HPDE6-E6E7 (cell line): ENCODE data around the gene NT5C3A.
"Not testable (repeated sequence)": the region's sequence is repeated elsewhere in the genome, so short reads cannot be mapped to it uniquely, and the experiment has no call there.

Source experiments
- DNase-seq: peaks from one replicate; pipeline ENCODE4 v3.0.0; 2011; ENCODE audit warnings: missing footprints; ENCODE audit errors: extremely low spot score

Gene NT5C3A

DNA sequence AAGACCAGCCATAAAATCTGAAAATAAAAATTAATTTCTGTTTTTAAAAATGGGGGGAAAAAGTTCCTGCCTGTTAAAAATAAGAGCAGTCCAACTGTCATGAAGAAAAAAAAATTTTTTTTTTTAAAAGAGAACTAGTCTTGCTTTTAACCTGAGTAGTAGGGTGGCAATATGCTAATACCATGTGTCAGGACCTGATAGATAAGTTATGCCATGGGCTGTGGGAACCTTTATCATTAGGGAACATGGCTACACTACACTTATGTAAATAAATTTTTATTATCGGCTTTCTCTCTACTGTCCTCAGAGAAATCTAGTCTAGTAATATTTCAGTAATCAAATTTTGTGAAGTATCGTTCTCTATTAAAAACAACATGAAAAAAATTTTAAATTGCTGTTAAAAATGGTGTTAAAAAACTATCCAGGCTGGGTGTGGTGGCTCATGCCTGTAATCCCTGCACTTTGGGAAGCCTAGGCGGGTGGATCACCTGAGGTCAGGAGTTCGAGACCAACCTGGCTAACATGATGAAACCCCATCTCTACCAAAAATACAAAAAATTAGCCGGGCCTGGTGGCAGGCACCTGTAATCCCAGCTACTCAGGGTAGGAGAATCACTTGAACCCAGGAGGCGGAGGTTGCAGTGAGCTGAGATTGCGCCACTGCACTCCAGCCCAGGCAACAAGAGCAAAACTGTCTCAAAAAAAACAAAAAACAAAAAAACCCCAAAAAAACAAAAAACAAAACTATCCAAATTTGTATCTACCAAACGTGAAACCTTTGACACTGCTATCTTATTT, 20.7 kb downstream of the NT5C3A start:
- no peak for DNase-seq

DNA sequence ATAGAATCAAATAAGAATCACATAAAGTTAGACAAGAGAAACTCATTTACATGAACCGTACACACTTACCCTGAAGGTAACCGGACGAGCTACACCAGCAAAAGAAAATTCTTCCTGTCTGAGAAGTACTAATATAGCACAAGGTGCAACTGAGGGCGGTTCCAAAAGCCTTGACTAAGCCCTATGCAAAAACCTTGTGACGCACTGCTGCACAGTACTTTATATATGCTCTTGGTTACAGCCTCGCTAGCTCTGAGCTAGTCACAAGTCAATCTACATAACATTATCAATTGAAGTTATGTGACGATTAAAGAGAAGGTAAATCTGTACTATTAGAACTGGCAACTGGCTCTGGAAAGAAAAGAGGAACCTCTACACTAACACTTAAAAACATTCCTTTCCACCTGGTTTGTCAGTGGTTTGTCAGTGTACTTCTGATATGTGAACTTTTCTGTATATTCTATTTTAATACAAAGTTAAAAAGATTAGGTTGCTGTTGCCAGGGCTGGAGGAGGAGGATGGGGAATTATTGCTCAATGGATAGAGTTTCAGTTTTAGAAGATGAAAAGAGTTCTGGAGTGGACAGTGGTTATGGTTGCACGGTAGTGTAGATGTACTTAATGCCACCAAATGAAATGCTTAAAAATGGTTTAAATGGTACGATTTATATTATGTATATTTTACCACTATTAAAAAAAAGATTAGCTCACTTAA, 21.6 kb downstream of the NT5C3A start:
- DNase-seq, result peak; percentile 64

DNA sequence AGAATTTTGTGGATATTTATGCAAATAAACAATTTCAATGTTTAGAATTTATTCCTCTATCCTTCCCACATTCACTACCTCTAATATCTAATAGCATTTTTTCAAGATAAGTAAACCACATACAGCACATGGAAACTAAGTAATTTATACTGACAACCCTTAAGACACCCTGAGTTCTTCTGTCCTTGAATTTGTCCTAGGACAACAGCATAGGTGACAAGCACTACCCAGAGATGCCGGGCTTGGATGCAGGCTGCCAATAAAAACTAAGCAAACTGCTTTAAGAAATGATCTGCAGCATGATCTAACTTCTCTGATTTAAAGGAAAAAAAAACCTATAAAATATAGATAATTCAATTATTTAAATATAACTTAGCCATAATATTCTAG, 22.7 kb downstream of the NT5C3A start:
- DNase-seq, result no peak

DNA sequence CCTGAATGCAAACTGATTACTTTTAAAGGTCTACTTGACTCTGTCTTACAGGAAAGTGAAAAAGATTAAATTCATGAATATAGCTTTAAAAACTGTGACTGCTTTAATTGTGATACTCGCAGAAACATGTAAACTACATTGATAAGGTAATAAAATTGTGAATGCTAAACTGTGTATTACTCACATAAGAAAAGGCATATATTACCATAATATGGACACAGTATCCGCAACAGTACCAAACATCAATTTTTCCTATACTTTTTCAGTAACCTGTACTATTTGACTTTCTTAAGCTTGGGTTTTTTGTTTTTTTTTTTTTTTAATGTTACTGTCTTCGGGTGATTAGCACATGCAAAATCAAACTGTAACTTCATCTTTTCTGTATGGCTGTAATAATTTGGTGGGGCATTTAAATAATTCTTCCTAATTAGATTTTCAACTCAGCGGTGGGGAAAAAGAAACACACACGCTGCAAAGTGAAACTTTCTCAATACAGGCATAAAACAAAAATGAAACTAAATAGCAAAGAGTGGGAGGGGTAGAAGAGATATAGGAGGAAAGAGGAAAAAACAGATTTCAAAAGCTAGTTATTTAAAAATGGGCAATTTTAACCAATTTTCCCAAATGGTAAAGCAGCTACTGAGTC, 23.2 kb downstream of the NT5C3A start:
- DNase-seq, result no peak

DNA sequence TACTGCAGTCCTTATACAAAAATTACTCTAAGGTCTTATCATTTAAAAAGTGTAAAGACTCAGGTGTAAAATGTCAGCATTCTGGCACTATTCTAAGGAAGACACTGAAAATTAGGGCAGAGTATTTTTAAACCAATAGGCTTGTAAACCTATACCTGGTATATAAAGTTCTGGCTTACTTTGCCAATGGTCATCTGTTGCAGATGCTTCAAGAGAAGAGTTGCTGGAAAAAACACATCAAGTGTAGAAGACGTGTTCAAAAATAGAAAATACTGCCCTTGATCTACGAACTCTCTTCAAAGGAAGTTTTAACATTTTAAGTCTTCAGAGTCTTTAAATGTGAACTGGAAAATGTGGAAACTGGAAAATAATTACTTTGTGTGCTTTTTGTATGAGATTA, 23.9 kb downstream of the NT5C3A start:
- no peak for DNase-seq

DNA sequence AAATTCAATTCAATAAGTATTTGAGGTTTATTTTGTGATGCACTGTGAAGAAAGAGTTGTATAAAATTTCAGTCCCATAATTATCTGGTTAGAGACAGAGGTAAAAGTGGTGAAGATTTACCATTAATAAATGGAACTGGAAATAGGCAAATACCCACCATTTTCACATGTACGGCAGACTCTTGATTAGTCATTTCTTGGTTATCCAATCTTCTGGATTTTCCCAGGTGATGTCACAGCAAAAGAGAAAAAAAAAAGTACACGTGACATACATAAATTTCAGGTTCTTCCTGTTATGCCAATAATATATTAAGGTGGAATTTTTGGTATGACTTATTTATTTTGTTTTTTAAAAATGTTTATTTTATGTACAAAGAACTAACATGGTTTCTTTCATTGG, 26.8 kb downstream of the NT5C3A start:
- DNase-seq, result no peak

DNA sequence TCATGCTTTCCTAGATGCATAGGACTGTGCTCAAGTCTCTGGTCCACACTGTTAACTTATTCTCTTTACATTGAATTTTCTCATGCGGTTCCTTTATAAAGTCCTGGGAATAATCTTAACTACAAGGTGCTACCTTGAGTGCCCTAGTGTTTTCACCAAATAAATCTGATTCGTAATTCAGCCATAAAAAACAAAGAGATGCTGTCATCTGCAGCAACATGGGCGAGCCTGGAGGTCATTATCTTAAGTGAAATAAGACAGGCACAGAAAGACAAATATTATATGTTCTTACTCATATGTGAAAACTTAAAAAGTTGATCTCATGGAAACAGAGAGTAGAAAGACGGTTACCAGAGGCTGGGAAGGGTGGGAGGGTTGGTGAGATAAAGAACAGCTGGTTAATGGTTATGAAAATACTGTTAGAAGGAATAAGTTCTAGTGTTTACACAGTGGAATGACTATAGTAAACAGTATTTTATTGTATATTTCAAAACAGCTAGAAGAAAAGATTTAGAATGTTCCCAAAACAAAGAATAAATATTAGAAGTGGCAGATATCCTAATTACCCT, 38.3 kb downstream of the NT5C3A start:
- no peak for DNase-seq

DNA sequence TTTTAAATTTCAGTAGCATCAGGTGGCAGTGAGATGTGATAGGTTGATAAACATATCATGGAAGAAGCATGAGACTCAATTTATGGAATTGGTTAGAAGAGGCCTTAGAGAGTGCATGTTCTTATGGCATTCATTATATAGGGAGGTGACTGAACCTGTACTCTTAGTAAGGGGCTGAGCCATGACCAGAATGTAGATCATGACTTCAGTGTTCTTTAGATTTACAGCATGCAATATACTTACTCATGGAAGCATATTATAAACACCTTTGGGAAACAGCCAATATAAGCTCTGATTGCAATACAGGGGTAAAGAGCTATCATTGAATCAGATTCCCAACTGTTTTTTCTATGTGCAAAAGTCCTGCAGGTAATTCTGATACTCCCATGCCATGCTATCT, 50.2 kb downstream of the NT5C3A start:
- no peak for DNase-seq

DNA sequence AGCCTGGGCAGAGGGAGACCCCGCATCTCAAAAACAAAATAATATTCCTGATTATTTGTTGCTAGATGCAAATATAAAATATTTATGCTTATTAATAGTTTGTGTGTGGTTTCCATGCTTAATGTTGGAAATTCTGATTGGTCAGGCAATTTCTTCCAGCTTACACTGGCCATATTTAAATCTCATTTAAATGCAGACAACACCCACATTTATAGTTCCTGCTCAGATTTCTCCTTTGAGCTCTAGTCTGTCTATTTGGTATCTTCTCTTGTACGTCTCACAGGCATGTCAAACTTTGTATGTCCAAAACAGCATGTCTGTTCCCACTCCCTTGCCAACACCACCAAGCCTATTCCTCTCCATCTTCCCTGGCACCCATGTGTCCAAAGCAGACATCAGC, 52.8 kb downstream of the NT5C3A start:
- DNase-seq, result no peak

DNA sequence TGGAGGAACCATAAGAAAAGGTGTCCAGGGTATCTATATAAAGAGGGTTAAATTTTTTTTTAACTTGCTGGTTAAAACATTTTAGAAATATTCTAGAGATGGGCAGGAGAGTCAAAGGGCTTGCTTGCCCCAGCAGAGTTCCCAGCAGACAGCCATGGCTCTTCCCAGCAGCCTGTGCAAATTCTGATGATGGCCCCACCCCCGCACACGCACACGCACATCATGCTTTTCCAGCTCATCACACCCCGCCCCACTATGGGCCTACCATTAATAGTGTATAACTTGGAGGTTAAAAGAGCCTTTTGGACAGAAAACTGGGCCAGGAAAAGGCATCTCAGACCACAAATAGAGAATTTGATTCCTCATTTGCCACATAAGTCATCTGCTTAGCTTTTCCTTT, 56.9 kb downstream of the NT5C3A start:
- not testable (repeated sequence) for DNase-seq

DNA sequence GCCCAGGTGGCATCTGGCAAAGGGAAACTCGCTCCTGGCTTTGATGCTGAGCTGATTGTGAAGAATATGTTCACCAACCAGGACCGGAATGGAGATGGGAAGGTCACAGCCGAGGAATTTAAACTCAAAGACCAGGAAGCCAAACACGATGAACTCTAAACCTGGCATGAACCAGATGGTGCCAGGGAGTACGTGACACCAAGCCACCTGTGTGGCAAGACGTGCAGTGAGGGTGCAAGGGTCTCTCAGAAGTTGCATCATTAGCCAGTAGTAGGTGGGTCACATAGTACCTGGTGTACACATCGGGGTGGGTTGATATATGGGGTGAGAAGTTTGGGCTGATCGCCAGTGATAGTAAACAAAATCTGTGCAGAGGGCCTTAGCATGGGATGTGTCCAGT, 57.4 kb downstream of the NT5C3A start:
- DNase-seq, result not testable (repeated sequence)

DNA sequence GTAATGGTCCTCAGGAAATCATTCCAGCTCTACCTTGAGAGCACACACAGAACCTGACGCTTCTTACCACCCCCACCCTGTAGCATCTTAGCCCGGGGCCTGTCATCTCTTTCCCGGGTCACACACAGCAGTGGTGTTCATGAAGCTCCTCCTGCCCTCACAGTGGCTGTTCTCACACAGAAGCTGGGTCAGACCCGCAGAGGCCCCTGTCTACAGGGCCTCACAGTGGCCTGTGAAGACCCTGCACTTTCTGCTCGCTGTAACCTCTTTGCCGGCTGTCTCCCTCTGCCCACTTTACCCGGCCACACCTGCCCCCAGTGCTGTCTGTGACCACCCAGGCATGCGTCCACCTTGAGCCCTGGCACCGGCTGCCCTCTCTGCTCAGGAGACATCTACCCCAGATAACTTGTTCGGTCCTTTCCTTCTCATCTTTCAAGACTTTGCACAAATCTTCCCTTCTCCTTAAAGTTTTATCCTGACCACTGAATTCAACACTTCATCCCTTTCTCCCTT, 58.4 kb downstream of the NT5C3A start:
- not testable (repeated sequence) for DNase-seq

DNA sequence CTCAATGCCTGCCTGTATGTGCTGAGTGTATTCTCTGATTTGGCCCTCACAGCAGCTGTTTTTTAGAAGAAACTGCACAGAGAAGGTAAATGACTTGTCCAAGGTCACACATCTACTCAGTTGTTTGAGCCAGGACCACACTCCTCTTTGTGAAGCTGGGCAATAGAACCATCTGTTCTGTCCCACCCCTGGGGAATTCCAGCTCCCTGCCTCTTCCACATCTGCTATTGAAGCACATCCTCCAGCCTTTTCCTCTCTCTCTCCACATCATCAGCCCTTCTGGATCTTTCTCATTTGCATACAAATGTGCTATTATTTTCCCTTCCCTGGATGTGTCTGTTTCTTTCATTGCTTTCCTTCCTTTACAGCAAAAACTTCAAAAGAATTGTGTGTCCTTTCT, 59.5 kb downstream of the NT5C3A start:
- not testable (repeated sequence) for DNase-seq

DNA sequence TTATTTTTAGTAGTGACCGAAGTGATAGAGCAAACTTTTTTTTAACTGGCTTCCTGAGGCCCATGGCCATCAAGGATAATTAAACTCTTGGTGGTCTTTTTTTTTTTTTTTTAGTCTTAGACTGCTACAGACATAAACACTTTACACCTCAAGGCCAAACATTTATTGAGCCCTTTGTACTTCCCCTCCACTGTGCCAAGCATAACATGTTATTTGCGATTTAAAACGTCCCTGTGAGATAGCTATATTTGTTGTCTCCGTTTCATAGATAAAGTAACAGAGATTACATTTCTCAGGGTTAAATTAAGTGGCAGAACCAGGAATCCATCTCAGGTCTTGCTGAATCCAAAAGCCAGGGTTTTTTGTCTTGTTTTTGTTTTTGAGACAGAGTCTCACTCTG, 63.2 kb downstream of the NT5C3A start:
- DNase-seq, result not testable (repeated sequence)

DNA sequence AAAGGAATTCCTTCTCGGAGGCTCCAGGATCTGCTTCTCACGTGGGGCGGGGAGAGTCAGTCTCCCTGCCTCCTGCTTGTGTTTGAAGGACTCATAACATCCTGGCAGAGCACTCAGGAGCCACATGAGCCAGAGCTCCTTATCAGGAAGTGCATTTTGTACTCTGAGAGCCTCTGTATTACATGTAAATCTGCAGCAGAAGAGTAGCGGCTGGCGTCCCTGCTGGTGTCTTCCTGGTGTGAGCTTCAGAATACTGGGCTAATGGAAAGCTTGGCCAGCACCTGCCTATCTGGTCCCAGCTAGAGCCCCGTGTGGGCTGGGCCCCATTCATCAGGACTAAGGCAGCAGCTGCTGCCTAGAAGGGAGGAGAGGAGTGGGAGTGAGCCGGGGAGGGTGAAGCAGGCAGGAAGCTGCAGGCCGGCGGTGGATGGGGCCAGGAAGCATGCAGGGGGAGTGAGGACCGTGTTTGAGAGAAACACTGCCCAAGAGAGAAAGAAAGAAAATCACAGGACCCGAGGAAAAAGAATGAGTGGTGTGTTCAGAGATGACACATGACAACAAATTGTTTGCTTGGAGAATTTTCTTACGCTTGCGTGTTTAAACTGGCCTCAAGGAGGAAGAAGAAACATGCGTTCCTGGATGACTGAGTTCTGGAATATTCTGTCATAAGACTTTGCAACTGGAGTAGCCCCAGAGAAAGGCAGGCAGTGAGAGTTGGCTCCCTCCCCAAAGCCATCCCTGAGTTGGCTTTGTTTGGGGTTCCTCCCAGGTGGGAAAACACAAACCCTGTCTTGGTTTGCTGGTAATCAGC, 64.0 kb downstream of the NT5C3A start:
- DNase-seq, result not testable (repeated sequence)

DNA sequence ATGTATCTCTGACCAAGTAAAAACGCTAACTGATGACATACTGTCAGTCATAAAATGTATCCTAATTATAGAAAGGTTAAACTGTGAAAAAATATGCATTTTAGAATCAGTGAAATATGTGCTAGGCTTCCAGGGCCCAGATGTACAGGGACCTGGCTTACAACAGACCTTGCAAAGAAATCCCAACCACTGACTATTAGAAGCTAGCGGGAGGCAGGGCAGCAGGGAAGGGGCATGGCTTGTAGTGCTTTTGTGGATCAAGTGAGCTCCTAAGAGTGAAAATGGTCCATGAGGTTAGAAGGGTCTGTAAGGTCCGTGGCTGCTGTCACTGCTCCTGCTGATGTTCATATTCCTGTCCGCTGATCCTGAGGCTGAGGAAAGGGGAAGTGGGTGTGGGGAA, 64.6 kb downstream of the NT5C3A start:
- DNase-seq, result not testable (repeated sequence)

DNA sequence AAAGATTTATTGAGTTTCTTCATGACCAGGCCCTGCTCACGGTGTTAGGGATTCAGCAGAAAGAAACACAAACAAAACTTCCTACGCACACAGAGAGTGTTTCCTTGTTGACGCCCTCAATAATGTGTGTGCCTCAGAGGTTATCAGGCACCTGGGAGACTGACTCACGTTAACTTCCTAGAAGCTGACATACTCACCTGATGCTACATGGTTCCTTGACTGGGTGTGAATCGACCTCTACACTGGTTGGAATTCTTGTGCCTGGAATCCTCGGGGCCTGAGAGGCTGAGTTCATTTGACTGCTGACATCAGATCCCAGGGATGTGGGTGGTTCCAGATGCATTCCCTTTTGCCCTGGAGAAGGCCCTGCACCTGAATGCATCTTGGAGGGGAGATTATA, 69.8 kb downstream of the NT5C3A start:
- not testable (repeated sequence) for DNase-seq

DNA sequence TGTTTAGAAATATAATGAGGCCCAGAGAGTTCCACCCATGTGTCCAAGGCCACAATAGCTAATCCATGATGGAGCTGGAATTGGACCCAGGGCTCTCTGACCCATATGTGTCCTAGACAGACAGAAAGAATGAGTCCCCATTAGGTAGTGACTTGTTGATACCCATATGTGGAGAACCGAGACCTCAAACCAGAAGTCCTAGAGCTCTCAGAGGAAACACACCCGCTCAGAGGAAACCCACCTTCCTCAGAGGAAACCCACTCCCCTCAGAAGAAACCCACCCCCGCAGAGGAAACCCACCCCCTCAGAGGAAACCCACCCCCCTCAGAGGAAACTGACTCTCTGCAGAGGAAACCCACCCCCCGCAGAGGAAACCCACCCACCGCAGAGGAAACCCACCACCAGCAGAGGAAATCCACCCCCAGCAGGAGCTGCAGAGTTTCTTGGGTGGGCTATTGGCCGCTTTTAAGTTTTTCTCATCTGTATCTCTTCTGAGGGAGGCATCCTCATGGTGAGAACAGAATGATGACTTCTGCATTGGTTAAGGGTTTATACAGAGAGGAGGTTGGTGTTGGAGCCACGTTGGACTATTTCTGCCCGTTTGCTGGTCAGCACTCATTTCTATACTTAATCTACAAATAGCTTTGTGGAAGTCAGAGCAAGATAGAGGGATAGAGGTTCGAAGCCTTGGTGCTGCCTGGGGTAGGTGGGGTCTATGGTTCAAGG, 70.4 kb downstream of the NT5C3A start:
- DNase-seq, result not testable (repeated sequence)

DNA sequence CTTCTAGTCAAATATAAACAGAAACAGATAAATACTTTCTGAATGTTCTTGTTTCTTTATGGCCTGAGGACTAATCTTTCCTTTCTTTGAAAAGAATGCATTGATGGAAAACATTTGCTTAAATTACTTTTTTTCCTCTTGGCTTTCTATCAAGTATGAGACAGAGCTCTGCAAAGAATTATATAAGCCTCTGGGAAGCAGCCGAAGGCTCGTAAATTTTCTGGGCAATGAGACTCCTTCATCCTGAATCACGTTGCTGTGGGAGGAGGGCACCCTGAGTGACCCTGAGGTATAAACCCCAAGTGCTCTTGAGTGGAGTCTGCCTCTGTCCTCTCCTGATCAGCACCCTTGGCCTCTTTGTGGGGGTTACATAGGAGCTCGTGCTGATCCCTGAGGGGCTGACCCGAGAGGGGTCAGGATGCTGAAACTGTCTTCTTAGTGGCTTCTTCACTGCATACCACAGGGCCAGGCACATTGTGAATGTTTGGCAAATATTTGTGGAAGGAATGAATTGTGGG, 71.4 kb downstream of the NT5C3A start:
- not testable (repeated sequence) for DNase-seq

DNA sequence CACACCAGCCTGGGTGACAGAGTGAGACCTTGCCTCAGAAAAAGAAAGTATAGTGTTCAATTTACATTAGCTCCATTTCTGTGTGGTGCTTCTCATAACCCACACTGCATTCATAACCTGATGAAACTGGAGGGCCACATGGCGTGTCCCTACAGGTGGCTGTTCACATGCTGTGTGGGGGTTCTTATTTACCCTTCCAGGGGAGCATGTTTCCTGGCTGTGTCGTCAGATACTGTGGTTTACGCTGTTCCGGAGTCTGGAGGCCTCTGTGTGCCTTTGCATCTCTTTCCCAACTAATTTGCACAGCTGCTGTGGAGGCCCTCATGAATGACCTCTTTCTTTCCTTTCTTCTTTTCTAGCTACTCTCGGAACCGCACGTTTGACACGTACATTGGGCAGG, 74.4 kb downstream of the NT5C3A start:
- not testable (repeated sequence) for DNase-seq
